Measurements from ENCODE around the gene LCK. TPM values are rescaled to one million over a fixed set of nuclear protein-coding genes. Genes with fewer than 3 reads are reported as not detected.

LCK gene
- total RNA-seq (2021) = 37.0 and 37.6 TPM in 2 replicates
- long read RNA-seq, transcript LCK-214 (13 exons, 2,099 nt) = major isoform, 162 of 203 reads
- long read RNA-seq, partial matches to known transcripts = 14 of 203 reads
- long read RNA-seq, other reads (novel, unspliced or antisense) = 27 of 203 reads

DNA sequence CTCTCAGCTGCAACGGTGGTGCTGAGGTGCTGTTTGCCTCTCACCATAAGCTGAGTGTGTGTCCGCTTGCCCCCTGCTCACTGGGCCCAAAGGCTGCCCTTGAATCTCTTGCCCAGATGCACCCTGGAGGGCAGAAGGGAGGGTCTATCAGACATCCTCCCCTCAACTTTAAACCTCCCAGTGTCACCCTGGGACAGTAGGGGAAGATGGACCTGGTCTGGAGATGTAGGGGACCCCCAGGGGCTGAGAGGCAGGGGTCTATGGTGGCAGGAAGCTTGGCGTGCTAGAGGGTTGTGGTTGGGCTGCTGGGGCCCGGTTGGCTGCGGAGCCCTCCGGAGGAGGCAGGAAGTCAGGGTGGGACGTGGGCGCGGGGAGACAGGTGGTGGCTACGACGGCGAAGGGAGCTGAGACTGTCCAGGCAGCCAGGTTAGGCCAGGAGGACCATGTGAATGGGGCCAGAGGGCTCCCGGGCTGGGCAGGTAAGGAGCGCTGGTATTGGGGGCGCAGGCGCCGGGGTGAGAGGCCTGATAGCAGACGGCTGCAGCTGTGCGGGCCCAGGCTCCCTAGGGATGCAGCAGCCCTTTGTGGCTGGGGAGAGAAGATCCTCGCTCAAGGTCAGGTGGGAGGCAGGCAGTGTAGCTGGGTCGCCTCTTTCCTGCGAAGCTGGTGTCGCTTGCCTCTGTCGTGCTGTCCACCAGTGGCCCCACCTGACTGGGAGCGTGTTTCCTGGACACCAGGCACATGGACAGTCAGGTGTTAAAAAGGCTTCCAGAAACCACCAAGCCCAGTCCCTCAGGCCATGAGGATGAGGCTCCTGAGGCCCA, at the start of gene LCK:
Gene LCK (plus strand): TSS at position 373 of the 824 bp plus-strand sequence. CDS start 23,065 bp downstream, outside the sequence.
- peak within 1 kb of the TSS; percentile 53 to 93 (median 64); a peak in 6 of 7 replicates for H3K27ac Mint-ChIP-seq
- Histone ChIP-seq H3K9me3 (ENCODE audit: control insufficient read depth, low read depth, low read length) (no peaks in the 10 kb centered on the region), H3K23ac (ENCODE audit: insufficient read length, low read depth, low read length) (no peak within 1 kb of the TSS), H3K9ac (ENCODE audit: extremely low read depth, insufficient read length, low read length) (no peak within 1 kb of the TSS), H2AFZ (ENCODE audit: low read length) (no peak within 1 kb of the TSS), H3K79me2 (ENCODE audit: insufficient read depth, low read length) (no peaks in the 10 kb centered on the region), H3T11ph (ENCODE audit: low read length) (no peak within 1 kb of the TSS), H3K27ac (ENCODE audit: insufficient read length, low read depth, low read length) (no peak within 1 kb of the TSS), H2BK120ac (ENCODE audit: low read depth, low read length, poor library complexity, severe bottlenecking) (no peak within 1 kb of the TSS), H3K4me2 (ENCODE audit: insufficient read depth, insufficient read length, low read length) (no peak within 1 kb of the TSS), H2BK20ac (ENCODE audit: low read depth, low read length, poor library complexity, severe bottlenecking) (no peak within 1 kb of the TSS), H3K14ac (ENCODE audit: insufficient read depth, low read length) (peak within 1 kb of the TSS; percentile 8; the same call in 1 of the 2 replicates), H3K56ac (ENCODE audit: insufficient read length, low read depth, low read length) (no peak within 1 kb of the TSS), H4K20me1 (ENCODE audit: control insufficient read depth, insufficient read depth, insufficient read length) (no peaks in the 10 kb centered on the region), H2BK5ac (ENCODE audit: insufficient read length, low read length) (no peak within 1 kb of the TSS), H4K8ac (replicated peaks; ENCODE audit: insufficient read length, low read depth, low read length) (no peak within 1 kb of the TSS), H3K79me1 (ENCODE audit: insufficient read depth, low read depth, low read length, poor library complexity, severe bottlenecking) (no peaks in the 10 kb centered on the region), H2BK15ac (ENCODE audit: low read depth, low read length) (no peak within 1 kb of the TSS), H4K91ac (ENCODE audit: insufficient read length, low read depth, low read length) (no peak within 1 kb of the TSS), H3K23me2 (ENCODE audit: insufficient read length, low read depth, low read length, poor library complexity, severe bottlenecking) (no peaks in the 10 kb centered on the region), H3K4ac (ENCODE audit: low read depth, low read length) (no peak within 1 kb of the TSS), H2AK5ac (ENCODE audit: insufficient read length, low read length) (no peak within 1 kb of the TSS), H3K27me3 (ENCODE audit: insufficient read depth, low read length) (no peaks in the 10 kb centered on the region; the same call in 1 of the 2 replicates), H4K5ac (ENCODE audit: insufficient read length, low read depth, low read length) (no peak within 1 kb of the TSS), H2BK12ac (ENCODE audit: insufficient read length, low read depth, low read length) (no peak within 1 kb of the TSS), H3K4me1 (ENCODE audit: insufficient read depth, low read length) (peaks cover 7% of the 10 kb centered on the region; the same call in 1 of the 2 replicates), H3K18ac (ENCODE audit: insufficient read length, low read depth, low read length) (peak within 1 kb of the TSS; percentile 47)
- WGBS (ENCODE audit: extremely low coverage, insufficient read length, low lambda C conversion rate) = no CpG with 5 or more reads among the region's 25 CpGs
- H3K36me3 Mint-ChIP-seq (ENCODE audit: insufficient read depth in 1 of 3, low read depth in 3 of 3) = no peaks in the 10 kb centered on the region
- peak; percentile 51 for DNase-seq
- H3K4me1 Mint-ChIP-seq = peaks cover 26 to 32% of the 10 kb centered on the region in 2 experiments
- H3K9me3 Mint-ChIP-seq = no peaks in the 10 kb centered on the region; a peak in 1 of 5 replicates
- H3K27me3 Mint-ChIP-seq (ENCODE audit: low read depth) = peaks cover 2% of the 10 kb centered on the region; the same call in 1 of the 2 replicates
- TF ChIP-seq, protein P1, sequence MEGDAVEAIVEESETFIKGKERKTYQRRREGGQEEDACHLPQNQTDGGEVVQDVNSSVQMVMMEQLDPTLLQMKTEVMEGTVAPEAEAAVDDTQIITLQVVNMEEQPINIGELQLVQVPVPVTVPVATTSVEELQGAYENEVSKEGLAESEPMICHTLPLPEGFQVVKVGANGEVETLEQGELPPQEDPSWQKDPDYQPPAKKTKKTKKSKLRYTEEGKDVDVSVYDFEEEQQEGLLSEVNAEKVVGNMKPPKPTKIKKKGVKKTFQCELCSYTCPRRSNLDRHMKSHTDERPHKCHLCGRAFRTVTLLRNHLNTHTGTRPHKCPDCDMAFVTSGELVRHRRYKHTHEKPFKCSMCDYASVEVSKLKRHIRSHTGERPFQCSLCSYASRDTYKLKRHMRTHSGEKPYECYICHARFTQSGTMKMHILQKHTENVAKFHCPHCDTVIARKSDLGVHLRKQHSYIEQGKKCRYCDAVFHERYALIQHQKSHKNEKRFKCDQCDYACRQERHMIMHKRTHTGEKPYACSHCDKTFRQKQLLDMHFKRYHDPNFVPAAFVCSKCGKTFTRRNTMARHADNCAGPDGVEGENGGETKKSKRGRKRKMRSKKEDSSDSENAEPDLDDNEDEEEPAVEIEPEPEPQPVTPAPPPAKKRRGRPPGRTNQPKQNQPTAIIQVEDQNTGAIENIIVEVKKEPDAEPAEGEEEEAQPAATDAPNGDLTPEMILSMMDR (conservative IDR thresholded peaks at IDR 0.05) = no peak
- peak within 1 kb of the TSS in 1 of 2 experiments; percentile 21; a peak in 1 of 5 replicates for H3K4me3 Mint-ChIP-seq

Measured in H9 (cell line).